GM12872 (cell line): ENCODE measurements around the gene SLC15A1.

ENCODE experiments used
- TF ChIP-seq, protein P1 (sequence below): IDR thresholded peaks from 3 replicates; pipeline ENCODE4 v1.5.1; 2011; ENCODE audit warnings: low read depth, mild to moderate bottlenecking, low read length, moderate library complexity; ENCODE audit not compliant: insufficient read depth

The SLC15A1 gene

GRCh38 chr13:98647121-98647520 lies 105.4 kb downstream of the SLC15A1 start:
- TF ChIP-seq, protein P1, sequence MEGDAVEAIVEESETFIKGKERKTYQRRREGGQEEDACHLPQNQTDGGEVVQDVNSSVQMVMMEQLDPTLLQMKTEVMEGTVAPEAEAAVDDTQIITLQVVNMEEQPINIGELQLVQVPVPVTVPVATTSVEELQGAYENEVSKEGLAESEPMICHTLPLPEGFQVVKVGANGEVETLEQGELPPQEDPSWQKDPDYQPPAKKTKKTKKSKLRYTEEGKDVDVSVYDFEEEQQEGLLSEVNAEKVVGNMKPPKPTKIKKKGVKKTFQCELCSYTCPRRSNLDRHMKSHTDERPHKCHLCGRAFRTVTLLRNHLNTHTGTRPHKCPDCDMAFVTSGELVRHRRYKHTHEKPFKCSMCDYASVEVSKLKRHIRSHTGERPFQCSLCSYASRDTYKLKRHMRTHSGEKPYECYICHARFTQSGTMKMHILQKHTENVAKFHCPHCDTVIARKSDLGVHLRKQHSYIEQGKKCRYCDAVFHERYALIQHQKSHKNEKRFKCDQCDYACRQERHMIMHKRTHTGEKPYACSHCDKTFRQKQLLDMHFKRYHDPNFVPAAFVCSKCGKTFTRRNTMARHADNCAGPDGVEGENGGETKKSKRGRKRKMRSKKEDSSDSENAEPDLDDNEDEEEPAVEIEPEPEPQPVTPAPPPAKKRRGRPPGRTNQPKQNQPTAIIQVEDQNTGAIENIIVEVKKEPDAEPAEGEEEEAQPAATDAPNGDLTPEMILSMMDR: no peak

DNA sequence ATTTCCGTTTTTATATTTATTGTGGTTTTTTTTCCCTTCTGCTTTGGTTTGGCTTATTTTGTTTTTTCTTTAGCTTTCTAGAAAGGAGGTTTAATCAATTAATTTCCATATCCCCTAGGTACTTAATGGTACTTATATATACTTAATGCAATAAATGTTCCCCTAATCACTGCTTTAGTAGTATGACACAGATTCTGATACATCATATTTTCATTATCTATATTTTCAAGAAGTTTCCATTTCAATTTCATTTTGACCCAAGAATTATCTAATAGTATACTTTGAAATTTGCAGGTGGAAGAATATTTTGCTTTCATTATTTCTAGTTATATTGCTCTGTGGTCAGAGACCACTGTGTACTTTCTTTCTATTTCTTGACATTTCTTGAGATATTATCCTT lies 109.0 kb downstream of the SLC15A1 start:
- TF ChIP-seq, protein P1: no peak

DNA sequence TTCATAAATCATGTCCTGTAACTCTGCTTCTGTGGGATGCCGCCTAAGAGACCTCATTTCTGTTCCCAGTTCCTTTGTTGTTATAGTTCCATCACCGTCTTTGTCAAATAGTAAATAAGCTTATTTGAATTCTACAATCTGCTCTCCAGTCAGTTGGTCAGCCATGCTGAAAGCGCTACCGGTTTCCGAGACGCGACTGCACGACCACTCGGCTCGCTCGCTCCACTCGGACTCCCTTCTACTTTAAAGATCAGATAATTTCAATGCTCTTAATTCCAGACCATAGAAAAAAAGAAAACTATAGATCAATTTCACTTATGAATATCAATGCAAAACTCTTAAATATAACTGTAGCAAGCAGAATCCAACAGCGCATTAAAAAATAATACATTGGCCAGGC lies 111.4 kb downstream of the SLC15A1 start:
- TF ChIP-seq, protein P1: no peak
